ENCODE results near the gene GALT.

The GALT gene

DNA sequence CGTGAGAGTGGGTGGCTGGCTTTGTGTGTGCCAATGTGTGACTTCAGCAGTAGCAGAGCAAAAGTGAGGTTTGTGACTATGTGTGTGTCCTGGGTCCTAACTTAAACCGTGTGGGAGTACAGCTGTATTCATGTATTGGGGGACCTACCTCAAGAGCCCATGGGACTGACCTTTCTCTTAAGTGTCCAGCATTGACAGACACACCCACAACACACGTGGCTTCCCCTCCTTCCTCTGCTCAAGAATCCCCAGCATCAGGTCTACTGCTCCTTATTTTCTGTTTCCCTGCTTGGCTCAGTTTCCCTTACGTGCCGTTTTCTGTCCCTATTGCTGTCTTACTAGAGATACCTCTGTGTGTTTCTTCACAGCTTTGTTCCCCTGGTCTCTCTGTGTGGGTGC lies 6.1 kb downstream of the GALT start:
- DNase-seq = no peak

DNA sequence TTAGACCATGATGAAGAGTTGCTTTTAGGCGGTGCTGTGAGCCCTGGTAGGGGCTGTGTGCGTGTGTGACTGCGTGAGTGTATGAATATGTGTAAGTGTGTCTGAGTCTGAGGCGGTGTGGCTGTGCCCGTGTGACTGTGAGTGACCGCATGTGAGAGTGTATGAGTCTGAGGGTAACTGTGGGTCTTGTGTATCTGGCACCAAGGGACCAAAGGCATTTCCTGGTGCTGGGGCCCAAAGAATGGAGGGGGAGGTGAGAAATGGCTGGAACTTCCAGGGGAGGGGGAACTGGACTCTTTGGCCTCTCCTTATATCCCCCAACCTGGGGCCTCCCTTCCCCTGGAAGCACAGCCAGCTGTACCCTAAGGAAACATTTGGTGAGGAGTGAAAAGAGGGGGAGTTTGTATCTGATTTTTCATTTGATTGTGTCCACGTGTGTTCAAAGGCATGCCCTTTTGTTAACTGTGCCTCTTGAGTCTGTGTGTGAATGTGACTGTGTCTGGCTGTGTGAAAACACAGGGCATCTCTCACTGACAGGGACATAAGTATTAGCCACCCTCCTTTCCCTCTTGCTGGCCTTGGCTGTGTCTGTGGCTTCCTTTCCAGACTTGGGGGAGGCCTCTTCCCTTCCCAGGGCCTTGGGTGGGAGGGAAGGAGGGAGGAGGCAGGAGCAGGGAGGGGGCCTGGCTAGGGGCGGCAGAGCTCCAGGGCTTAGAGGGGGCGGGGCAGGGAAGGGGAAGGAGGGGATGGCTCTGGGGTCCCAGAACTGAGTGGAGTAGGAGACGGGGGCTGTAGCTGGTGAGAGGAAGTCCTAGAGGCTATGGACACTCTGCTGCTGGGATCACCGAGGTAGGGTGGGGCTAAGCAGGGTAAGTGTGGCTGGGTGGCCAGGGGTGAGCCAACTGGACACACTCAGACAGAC lies 6.9 kb downstream of the GALT start:
- no peak for DNase-seq

DNA sequence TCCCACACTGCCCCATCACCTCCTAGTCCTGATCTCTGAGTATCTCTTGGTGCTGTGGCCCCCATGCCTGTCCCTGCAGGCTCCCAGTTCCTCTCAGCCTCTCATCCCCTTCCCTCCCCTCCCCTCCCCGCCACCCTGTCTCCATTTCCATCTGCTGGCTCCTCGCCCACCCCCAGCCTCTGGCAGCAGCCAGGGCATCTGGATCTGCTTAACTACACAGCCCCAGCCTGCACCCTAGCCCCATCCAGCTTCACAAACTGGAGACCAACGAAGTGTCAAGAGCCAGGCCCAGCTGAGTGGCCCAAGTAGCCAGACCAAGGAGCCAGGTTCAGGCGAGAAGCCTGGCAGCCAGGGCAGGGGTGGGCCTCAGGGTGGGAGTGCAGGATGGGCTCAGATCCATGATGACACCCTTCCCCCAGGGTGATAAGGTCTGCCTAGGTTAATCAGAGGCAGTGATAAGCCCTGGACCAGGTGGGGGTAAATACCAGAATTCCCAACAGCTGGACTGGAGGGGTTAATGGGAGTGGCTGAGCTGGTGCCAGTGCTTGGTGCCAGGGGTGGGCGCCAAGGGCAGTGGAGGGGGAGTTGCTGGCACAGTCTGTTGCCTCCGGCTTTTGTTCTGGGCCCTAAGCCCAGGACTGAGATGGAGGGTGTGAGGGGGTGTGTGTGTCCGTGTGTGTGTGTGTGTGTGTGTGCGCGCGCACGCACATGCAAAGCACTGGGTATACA lies 8.0 kb downstream of the GALT start:
- DNase-seq = peak; percentile 74

DNA sequence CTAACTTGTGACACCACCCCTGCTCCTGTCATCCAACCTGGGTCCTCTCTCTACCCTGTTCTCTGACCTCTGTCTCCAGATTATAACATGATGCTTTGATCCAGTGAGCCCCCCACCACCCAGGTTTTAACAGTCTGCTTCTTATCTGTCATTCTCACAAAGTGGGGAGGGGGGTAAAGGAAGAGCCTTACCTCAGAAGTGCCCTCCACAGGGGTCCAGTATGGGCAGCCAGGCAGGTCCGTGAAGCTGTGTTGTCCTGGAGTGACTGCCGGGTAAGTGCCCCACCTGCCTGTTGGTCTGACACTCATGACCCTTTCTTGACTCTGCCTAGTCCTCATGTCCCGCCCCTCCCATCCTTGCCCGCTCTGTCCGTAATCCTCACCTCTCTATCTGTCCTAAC lies 8.9 kb downstream of the GALT start:
- no peak for DNase-seq

DNA sequence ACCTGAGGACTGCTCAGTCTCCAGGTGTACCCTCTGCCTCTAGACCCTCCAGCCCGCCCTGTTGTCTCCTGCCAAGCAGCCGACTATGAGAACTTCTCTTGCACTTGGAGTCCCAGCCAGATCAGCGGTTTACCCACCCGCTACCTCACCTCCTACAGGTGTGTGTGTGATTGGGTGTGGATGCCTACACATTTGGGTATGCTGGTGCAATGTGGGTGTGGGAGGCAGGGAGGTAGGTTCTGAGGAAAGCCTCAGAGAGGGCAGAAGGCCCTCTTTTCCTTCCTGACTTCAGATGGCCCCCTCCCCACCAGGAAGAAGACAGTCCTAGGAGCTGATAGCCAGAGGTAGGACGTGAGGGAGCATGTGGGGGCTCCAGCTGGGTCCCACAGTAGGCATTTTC lies 10.5 kb downstream of the GALT start:
- DNase-seq = no peak

DNA sequence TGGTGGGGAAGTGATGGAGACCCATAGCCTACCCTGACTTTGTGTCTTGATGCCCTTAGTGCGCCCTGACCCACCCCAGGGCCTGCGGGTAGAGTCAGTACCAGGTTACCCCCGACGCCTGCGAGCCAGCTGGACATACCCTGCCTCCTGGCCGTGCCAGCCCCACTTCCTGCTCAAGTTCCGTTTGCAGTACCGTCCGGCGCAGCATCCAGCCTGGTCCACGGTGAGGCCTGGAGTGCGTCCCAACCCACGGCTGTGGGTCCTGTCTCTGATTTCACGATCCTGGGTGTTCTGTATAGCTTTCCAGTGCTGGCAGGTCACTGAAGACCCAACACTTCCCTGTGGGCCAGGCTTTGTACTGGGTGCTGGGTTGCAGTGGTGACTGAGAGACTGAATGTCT lies 12.0 kb downstream of the GALT start:
- DNase-seq = no peak

DNA sequence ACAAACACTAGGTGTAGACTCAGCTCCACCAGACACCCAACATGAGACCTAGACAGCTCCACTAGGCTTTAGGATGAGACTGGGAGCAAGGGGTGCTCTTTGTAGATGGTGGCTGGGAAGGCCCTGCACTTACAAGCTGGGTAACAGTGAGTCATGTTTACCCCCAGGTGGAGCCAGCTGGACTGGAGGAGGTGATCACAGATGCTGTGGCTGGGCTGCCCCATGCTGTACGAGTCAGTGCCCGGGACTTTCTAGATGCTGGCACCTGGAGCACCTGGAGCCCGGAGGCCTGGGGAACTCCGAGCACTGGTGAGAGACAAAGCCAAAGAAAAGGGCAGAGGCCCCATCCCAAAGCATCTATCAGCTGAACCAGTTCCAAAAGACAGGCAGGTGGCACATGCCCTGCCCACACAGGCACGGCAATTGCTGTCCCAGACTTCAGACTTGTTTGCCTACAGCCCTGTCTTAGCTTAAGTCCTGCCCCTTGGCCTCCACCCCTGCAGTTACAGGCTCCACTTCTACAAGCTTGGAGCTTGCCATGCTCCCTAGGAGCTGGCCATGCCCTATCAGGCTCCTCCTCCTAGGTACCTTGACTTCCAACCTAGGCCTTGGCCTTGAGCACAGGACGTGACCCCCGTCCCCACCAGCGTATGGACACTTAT lies 13.2 kb downstream of the GALT start:
- no peak for DNase-seq

DNA sequence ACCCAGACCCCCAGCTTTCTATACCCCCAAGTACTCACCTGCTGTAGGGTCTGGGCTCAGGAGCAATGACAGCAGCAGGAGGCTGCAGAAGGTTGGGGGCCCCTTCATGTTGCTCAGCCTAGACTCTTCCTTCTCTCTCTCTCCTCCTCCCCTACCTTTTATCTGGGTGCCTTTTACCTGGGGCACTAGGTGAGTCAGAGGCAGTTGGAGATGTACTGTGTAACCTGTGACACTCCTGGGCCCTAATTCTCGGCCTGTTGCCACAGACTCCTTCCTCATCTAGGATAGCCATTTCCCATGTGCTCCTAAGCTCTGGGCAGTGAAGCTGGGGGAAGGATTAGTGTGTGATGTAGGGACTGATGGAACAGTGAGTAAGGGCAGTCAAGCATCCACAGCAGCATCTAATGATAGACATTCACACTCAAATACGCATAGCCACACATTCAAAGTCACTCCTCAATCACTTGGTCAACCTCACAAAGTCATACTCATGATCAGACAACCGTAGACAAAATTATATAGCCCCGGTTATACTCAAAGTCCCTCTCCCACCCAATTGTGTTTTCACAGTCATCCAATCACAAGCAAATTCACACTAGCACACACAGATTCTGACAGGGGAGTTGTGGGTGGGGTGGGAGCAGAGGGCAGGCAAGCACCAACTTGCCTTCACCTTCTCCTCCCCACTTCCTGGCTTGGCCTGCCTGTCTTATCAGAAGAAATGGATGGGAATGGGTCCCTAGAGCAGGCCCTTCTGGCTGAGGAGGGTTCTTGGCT lies 16.2 kb downstream of the GALT start, which contains the start of gene CCL27:
Gene CCL27, minus strand, starts transcription at position 132 of the 777 bp plus-strand sequence. Its CDS starts 24 bp downstream, at position 108.
- DNase-seq = no peak

DNA sequence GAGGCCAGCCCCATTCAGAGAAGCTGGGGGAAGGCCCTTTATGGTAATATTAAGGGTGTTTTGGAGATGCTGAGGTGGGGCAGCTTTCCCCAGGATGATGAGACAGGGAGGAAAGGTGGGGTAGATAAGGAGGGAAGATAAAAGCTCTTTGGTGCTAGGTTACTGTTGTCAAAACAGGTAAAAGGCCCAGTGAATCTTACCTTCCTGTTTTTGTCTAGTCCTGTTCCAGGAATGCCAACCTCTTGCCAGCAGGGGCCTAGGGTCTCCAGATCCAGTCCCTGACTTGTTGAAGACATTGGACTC lies 16.8 kb downstream of the GALT start:
- no peak for DNase-seq

DNA sequence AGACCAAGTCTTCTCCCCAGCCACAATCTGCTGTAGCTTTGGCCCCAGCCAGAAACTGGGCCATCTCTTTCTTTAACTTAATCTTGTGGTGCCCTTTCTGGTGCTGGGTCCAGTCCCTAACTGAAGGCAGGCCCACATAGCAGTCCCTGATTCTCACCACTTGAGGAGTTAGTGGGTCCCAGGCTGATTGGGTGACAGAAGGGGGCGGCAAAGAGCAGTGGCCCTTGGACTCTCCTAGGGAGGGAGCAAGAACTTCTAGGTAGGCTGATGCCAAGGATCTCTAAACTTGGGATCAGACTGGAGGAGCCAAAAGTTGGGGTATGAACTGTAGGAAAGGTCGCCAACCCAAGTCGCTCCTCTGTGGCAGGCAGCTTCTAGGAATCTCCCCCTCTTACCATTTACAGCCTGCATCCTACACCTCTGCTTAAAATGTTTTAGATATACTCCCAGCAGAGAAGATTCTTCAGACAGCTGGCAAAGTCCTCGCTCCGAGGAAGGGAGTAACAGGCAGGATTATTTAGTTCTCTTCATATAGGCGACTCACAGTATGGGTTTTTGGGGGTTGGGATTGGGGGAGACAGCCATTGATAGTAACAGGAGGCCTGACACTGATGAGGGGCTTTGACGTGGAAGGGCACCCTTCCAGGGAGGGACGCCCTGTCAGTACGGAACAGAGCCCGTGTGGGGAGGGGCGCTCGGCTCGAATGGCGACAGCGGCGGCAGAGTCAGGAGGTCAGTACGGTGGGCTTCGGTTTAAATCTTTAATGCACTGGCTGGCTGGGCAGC lies 18.0 kb downstream of the GALT start:
- DNase-seq = no peak

DNA sequence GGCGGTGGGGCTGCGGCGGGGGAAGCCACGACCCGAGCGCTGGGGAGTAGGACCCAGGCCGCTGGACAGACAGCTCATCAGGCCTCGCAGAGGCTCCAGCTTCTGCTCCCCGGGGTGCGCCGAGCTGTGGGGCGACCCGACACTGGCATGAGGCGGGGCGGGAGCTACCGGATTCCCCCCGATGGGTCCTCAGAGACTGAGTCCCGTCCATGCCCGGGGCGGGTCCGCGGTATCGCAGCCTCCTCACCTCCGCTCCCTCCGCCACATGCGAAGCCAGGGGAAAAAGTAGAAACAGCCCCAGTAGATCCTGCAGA lies 18.5 kb downstream of the GALT start:
- DNase-seq = no peak

DNA sequence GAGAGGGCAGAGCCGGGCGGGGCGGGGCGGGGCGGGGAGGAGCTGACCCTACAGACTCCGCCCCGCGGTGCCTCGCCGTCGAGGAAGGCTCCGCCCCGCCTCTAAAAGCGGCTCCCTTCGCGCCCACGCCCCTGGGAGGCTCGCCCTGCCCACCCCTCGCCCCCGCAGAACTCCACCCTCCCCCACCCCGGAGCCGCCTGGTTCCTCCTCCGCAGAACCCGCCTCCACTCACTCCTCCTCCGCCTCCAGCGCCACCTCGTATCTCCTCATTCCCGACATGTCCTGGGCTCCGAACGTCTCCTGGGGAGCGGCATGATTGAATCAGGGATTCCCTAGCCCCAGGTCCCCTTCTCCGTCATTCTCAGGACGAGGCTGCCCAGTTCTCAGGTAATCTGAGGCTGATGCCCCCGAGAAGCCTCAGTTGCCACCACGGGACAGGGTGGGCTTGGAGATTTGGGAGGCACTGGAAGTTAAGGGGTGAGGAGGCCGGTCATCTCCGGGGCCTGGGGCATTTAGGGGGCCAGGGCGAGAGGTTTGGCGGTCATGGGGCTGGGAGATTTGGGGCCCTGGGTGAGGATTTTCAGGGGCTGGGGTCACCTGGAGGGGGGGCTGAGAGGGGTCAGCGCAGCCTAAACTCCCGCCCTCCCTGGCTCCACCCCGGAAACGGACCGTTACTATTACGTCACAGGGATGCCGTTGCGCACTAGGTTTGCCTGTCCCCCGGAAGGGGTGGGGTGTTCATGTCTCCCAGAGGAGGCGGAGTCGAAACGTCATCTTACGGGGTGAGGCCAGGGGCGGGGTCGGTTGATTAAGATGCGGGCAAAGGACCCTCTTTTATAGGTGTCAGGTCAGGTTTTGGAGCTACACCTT lies 19.1 kb downstream of the GALT start:
- DNase-seq = peak; percentile 91

DNA sequence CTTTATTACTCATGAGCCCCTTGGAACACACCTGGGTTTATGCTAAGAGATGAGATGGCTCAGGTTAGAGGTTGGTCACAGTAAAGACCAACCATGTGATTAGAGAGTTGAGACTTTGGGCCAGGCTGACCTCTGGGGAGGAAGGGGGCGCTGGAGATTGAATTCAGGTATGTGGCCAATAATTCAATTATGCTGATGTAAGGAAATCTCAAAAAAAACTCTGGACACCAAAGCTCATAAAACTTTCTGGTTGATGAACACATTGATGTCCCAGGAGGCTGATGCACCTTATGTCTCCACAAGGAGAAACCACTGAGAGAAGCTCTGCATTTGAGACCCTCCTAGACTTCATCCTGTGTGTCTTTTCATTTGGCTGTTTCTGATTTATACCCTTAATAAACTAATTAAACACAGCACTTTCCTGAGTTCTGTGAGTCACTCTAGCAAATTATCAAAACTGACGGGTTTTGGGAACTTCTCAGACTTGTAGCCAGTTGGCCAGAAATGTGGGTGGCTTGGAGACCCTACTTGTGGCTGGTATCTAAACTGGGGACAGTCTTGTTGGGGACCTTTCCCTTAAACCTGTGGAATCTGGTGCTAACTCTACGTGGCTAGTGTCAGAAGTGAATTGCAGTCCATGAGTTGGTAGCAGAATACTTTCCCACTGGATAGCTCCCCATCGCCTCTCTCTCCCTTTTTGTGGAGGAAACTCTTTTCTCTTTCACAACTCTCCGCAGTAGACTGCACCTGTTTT lies 23.5 kb downstream of the GALT start:
- no peak for DNase-seq

DNA sequence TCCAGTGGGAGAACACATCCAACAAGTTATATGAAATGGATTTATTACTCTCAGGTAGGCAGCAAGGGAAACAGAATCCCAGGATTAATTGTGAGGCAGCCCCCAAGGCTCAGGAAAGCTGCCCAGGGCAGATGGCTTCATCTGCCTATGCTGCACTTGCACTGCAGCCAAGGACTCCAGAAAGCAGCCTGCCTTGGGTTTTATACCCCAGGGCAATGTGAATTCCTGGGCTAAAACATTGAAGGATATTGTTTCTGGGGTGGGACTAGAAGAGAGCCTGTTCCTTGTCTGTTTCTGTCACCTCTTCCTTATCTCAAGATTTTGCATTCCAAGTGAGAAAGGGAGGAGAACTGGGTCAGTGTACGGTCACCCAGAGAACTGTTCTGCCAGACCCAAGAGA lies 24.8 kb downstream of the GALT start:
- DNase-seq = no peak

DNA sequence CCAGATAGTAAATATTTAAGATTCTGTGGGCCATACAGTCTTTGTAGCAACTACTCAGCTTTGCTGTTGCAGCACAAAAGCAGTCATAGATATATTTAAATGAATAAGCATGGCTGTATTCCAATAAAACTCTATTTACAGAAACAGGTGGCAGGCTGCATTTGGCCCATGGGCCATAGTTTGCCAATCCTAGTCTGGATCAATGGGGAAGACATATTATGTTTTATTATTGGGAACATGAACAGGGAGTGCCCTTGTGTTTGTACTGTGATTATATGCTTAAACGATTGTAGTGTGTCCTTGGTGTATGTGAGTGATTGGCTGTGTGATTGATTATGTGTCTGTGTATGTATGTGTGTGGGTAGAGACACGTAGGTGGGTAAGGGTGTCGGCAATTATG lies 28.0 kb downstream of the GALT start:
- DNase-seq = no peak

DNA sequence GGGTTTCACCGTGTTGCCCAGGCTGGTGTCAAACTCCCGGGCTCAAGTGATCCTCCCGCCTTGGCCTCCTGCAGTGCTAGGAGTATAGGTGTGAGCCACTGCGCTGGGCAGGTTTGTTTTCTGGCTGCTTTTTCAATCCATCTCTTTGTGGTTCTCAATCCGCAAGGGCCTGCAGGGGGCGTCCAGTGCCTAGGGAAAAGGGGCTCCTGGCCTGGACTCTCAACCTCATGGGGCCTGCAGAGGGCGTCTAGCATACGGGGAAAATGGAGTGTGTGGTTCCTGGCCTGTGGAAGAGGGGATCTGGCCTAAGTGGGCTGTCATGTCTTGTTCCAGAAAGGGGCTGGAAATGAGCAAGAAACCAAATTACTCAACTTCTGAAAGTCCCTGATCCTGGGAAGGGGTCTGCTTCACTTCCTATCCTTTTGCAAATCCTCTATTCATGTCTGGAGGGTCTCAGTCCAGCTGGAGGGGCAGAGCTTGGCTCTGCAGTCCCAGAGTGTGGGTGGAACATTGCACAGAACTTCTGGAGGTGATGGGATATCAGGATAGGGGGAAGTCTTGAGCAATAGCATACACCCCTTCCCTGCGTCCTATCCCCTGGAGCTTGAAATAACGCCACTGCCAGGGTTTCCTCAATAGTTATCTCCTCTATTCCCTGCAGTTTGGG lies 28.7 kb downstream of the GALT start:
- peak; percentile 22 for DNase-seq

DNA sequence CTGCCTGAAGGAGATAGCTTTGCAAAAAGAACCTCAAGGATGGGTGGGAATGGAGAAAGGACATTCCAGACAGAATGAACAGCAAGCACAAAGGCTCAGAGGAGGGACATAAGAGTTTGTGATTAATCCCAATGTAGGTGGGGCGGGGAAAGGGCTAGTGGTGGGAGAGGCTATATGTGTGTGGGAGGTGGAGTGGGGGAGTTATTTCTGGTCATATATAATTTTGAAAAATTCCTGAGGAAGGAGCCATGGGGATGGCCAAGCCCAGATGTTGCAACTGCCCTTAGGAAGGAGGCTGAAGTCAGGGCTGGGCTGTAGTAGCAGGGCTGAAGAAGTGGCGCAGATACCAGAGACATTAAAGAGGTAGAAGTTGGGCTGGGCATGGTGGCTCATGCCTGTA lies 29.4 kb downstream of the GALT start:
- no peak for DNase-seq

DNA sequence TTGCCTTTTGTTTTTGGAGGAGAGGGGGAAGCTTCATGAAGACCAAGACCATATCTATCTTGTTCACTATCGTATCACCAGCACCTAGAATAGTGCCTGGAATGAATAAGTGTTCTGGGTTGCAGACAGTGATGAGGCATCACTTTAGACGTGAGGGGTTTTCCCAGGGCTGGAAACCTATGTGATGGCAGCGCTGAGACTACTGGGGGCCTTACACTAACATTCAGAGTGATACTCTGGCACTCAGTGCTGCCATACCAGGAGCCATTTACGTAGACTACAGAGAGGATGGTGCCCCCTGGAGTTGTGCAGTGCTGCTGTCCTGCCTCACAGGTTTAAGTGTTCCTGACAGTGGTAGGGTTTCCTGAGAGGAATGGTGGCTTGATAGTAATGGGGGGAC lies 37.7 kb downstream of the GALT start:
- no peak for DNase-seq

DNA sequence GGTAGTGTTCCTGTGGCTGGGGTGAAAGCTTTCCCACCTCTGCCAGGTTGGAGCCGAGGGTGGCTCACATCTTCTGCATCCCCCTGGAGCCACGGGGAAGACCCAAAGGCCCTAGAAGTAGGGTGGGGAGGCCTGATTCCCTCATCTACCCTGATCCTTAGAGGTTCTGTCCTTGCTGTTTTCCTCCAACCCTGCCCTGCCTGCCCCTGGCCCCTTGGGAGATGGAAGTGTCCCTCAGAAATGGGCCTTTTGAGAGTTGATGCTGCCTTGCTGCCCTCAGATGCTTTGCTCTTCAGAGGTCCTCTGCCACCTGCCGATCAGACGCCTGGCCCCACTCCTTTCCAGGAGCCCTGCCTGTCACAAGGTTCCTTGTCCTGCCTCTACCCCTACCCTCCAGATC lies 38.3 kb downstream of the GALT start:
- DNase-seq = no peak

DNA sequence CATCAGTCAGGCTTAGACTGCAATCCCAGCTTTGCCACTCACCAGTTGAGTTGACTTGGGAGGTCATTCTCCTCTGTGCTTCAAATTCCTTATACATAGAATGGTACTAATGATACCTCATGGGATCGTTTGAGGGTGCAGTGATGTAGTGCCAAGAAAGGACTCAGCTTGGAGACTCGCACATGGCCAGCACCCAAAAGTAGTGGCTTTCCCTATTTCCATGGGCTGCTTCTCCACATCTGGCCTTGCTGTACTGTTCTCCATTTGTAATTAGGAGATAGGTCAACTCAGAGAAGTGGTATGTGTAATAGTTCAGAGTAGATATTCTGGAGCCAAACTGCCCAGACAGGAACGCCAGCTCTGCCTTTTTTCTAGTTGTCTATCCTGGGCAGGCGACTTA lies 39.1 kb downstream of the GALT start:
- DNase-seq = no peak

Data from DMS79 treated with DMSO at 0.1 percent for 48 hours (cell line).